RWPE1 (cell line): ENCODE measurements around the gene FAM13A.
A peak's percentile ranks its signal among the peaks of the same experiment; 100 is the strongest.

Experiments
- CTCF ChIA-PET: fragments of 350-600 bp; sonication (Branson Sonifier 250); formaldehyde crosslinking; extraction: SDS; loops from one replicate; lab custom pipeline; 2021; lab: Yijun Ruan, JAX
- POLR2A ChIA-PET: fragments of 400-600 bp; formaldehyde crosslinking; extraction: SDS; loops from one replicate; lab custom pipeline; 2020; ENCODE audit warnings: antibody characterized with exemption; ENCODE audit not compliant: low non-redundant PET; lab: Yijun Ruan, JAX
- DNase-seq: peaks from one replicate; pipeline ENCODE4 v3.0.0; 2012; ENCODE audit warnings: low spot score
- H3K27ac ChIP-seq: fragments of 450-650 bp; 2 replicates; pipeline ENCODE4 v1.5.1; 2017
- TF ChIP-seq, protein P1 (sequence below): fragments of 450-650 bp; conservative IDR thresholded peaks from 2 replicates; pipeline ENCODE4 v1.5.1; 2017; ENCODE audit warnings: low read depth, mild to moderate bottlenecking

Gene FAM13A

DNA sequence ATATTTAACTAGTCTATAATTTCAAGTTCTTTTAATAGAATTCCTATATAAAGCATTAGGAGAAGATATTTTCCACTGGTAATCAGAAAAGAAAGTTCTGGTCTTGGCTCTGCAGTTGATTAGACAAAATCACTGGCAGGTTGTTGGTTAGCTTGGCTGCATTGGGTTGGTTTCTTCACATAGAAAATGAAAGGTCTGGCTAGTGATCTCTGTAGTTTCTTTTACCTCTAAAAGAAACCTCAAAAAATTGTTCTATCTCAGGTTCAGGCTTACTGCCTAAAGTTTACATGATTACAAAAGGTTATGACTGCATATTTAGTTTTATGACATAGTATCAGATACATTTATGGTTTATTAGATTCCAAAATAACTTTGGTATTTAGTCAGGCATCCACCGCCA is 263.5 kb downstream of the FAM13A start:
- TF ChIP-seq, protein P1, sequence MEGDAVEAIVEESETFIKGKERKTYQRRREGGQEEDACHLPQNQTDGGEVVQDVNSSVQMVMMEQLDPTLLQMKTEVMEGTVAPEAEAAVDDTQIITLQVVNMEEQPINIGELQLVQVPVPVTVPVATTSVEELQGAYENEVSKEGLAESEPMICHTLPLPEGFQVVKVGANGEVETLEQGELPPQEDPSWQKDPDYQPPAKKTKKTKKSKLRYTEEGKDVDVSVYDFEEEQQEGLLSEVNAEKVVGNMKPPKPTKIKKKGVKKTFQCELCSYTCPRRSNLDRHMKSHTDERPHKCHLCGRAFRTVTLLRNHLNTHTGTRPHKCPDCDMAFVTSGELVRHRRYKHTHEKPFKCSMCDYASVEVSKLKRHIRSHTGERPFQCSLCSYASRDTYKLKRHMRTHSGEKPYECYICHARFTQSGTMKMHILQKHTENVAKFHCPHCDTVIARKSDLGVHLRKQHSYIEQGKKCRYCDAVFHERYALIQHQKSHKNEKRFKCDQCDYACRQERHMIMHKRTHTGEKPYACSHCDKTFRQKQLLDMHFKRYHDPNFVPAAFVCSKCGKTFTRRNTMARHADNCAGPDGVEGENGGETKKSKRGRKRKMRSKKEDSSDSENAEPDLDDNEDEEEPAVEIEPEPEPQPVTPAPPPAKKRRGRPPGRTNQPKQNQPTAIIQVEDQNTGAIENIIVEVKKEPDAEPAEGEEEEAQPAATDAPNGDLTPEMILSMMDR: no peak
- no peak overlapping the region for H3K27ac ChIP-seq
- DNase-seq: no peak
- ChIA-PET CTCF (no interaction called here), POLR2A (no interaction called here)

DNA sequence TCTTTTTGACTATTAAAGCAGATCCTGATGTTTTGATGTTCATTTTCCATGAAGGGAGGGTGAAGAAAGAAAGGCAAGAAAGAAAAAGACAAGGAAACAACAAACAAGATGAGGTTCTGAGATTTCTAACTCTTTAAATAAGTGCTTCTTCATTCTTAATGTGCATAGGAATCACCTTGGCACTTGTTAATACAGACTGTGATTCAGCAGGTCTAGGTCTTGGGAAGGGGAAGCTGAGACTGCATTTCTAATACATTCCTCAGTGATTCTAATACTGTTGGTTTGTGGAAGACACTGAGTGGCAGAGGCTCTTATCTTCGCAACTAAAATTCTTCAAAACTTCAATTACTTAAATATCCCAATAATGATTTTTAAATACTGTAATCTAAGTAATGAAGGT is 264.2 kb downstream of the FAM13A start:
- ChIA-PET CTCF (no interaction called here), POLR2A (no interaction called here)
- H3K27ac ChIP-seq: no peak overlapping the region

DNA sequence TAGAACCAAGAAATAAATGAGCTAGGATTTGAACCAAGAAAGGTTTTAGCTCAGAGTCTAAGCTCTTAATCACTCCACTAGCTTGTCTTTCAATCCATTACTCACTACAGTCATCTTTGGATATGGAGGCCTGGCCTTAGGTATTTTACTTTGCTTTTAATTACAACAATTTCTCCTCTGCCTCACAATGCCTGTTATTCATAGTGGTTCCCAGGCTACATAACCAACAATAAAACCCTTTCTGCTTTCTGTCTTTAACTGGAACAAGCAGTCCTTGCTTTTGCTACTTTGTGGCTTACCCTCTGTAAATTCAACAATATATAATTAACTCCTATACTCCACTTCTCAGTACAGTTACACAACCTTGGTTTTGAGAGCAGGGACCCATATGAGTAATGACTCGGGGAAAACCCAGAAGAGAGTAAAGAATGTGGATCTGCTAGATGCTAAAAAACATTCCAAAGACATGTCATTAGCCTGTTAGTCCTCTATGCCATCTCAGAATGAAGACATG is 264.7 kb downstream of the FAM13A start:
- peak; percentile 59 for DNase-seq
- H3K27ac ChIP-seq: no peak overlapping the region
- ChIA-PET POLR2A (no interaction called here), CTCF (interaction anchor here (0.6 kb wide), 1 partner anchor 8 kb away, joined by 5 read pairs; no protein-coding TSS in a partner anchor)
- TF ChIP-seq, protein P1: no peak

More for the DNA sequence above, 264.2 kb downstream of the FAM13A start:
- TF ChIP-seq, protein P1: no peak
- DNase-seq: no peak

DNA sequence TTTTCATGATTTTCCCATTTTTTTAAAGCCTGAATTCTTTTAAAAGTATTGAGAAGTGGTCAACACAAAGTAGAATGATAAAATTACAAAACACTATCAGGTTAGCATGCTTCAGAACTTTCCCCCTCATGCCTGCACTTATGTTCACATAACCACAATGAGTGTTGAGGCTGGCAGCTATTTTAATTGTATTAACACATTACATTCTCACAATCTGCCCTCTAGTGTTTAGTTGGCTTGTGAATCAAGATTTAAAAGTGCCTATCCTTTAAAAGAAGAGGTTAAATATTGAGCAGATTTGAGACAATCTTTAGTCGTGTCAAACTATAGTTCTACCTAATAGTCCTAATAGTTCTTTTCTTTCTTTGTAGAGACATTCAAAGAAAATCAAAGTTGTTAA is 265.7 kb downstream of the FAM13A start:
- ChIA-PET POLR2A (no interaction called here), CTCF (no interaction called here)
- H3K27ac ChIP-seq: no peak overlapping the region
- TF ChIP-seq, protein P1: peak; percentile 16; the same call in 1 of the 2 replicates
- no peak for DNase-seq

DNA sequence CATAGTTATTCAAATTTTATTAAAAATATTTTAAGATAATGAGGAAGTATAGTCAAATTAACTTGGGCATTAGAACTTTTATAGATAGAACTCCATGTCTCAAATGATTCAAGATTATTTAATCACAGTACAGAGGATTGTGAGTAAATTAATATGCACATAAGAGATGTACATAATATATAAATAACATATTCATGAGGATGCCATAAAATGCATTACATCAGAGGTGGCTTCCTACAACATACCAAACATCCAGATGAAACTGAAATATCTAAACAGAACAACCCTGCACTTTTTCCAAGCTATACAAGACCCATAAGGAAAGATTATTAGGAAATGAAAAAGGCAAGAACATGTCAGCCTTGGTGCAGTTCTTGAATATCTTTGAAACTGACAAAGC is 268.1 kb downstream of the FAM13A start:
- POLR2A ChIA-PET: no interaction called here
- CTCF ChIA-PET: no interaction called here
- TF ChIP-seq, protein P1: no peak
- no peak overlapping the region for H3K27ac ChIP-seq
- DNase-seq: no peak

DNA sequence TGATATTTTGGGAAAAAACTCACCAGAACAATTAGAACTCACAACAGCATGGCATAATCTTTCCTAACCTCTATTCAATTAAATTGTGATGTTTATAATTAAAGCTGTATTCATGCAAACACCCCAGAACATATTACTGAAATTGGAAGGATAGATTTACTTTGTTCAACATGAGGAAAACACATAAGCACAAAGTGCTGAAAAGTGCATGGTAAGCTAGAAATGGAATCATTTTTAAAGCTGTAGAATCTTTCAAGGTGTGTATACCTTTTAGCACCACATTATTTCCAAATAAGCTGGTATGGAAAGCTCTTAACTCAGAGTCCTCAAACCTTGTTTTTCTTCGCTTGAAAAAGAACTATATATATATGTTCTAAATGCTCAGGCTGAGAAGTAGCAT is 268.6 kb downstream of the FAM13A start:
- ChIA-PET CTCF (no interaction called here), POLR2A (no interaction called here)
- no peak for DNase-seq
- TF ChIP-seq, protein P1: no peak
- H3K27ac ChIP-seq: no peak overlapping the region
